HepG2 (cell line): Measurements from ENCODE around the gene C14orf93. TPM values are rescaled to one million over a fixed set of nuclear protein-coding genes. Genes with fewer than 3 reads are reported as not detected.
A peak's percentile ranks its signal among the peaks of the same experiment; 100 is the strongest.

Source experiments
- HCFC1 ChIP-seq: fragments of 150-350 bp; IDR thresholded peaks from 2 replicates; pipeline ENCODE4 v1.6.1; 2014; ENCODE audit warnings: low read depth, low read length
- HNF1A ChIP-seq, 2 experiments: sonication (generic) in 1 of 2; formaldehyde crosslinking in 1 of 2; IDR thresholded peaks; 2 replicates each; pipeline versions ENCODE4 v1.4.0 to v1.6.1; 2016 to 2020; ENCODE audit warnings: borderline replicate concordance in 1 of 2, low read depth in 1 of 2, mild to moderate bottlenecking in 1 of 2, missing genetic modification reagents in 1 of 2
- KIAA2018 ChIP-seq: sonication (generic); formaldehyde crosslinking; IDR thresholded peaks from 2 replicates; pipeline ENCODE4 v1.5.0; 2020; ENCODE audit warnings: mild to moderate bottlenecking, missing genetic modification reagents, borderline replicate concordance
- KLF9 ChIP-seq: IDR thresholded peaks from 2 replicates; pipeline ENCODE4 v1.6.1; 2016; ENCODE audit warnings: low read depth
- MLX ChIP-seq: IDR thresholded peaks from 2 replicates; pipeline ENCODE4 v1.6.1; 2016
- MYNN ChIP-seq: sonication (generic); formaldehyde crosslinking; IDR thresholded peaks from 2 replicates; pipeline ENCODE4 v1.4.0; 2020; ENCODE audit warnings: mild to moderate bottlenecking, low read depth, missing genetic modification reagents
- SRF ChIP-seq: IDR thresholded peaks from 2 replicates; pipeline ENCODE4 v1.6.1; 2011; ENCODE audit warnings: mild to moderate bottlenecking, low read depth, low read length, moderate library complexity
- ZBTB49 ChIP-seq: sonication (generic); formaldehyde crosslinking; IDR thresholded peaks from 2 replicates; pipeline ENCODE4 v1.4.0; 2020; ENCODE audit warnings: missing genetic modification reagents, borderline replicate concordance
- ZFP82 ChIP-seq: sonication (generic); formaldehyde crosslinking; IDR thresholded peaks from 2 replicates; pipeline ENCODE4 v1.5.1; 2020; ENCODE audit warnings: mild to moderate bottlenecking, missing genetic modification reagents, borderline replicate concordance
- ZNF275 ChIP-seq: sonication (generic); formaldehyde crosslinking; IDR thresholded peaks from 2 replicates; pipeline ENCODE4 v1.8.0; 2022; ENCODE audit warnings: missing genetic modification reagents, mild to moderate bottlenecking, inconsistent platforms, borderline replicate concordance
- polyA plus RNA-seq, 8 experiments: library from polyadenylated mRNA; depleted of rRNA in 3 of 8; stranded (reverse) in 7 of 8; unstranded in 1 of 8; fragments of >200 nt; fragmentation: Illumina TruSeq in 4 of 8; extraction: Trizol in 4 of 8; gene quantifications; 2 replicates each; pipeline versions ENCODE4 v1.2.1 to v1.2.3, GENCODE V29; 2011 to 2016; ENCODE audit warnings: low read depth in 4 of 8, missing spikeins in 1 of 8, mixed read lengths in 1 of 8; ENCODE audit not compliant: insufficient read depth in 1 of 8
- total RNA-seq, 5 experiments: library from RNA; depleted of rRNA; stranded (reverse); fragments of >200 nt; fragmentation: Illumina TruSeq; extraction: Trizol; gene quantifications; 2 replicates each; pipeline ENCODE4 v1.2.3, GENCODE V29; 2016; ENCODE audit warnings: low read depth in 1 of 5

Gene C14orf93
- total and polyA plus RNA-seq, 2 of the 13 experiments (the other 11 are each of a cell fraction or from before 2014, with no cell fraction given), result 11.4 to 22.5 TPM

- TF ChIP-seq ZBTB49 (CRISPR knock-in tag) (no peak), ZFP82 (no peak), ZNF275 (no peak), MLX (CRISPR knock-in tag) (no peak), HNF1A (IDR thresholded peaks at IDR 0.05; ENCODE audit: low read depth) (no peak), HNF1A (CRISPR knock-in tag; IDR thresholded peaks at IDR 0.05; ENCODE audit: borderline replicate concordance) (no peak), SRF (no peak), KLF9 (peak; percentile 79; the same call in 1 of the 2 replicates), HCFC1 (no peak), MYNN (no peak; the same call in 1 of the 2 replicates), KIAA2018 (CRISPR knock-in tag) (no peak)
Observed at GRCh38 chr14:22973217-22974032, 36.5 kb downstream of the C14orf93 start (continued).
